HG03103 (cell line): ENCODE measurements around the gene EHF.
A peak's percentile ranks its signal among the peaks of the same experiment; 100 is the strongest.

Source experiments
- ATAC-seq: cut with Tn5 transposase; IDR thresholded peaks from one replicate; pipeline ENCODE4 v1.9.1; 2021; ENCODE audit warnings: low read depth; ENCODE audit not compliant: unreplicated experiment

Gene EHF

GRCh38 chr11:34642873-34643272, 22.0 kb downstream of the EHF start:
- ATAC-seq: no peak

- ATAC-seq: no peak
Measured at GRCh38 chr11:34643311-34643710, 22.4 kb downstream of the EHF start.

- ATAC-seq: no peak
Measured at GRCh38 chr11:34643846-34644245, 23.0 kb downstream of the EHF start.

- no peak for ATAC-seq
Measured at GRCh38 chr11:34644669-34645406, 23.9 kb downstream of the EHF start.

- ATAC-seq: no peak
Measured at GRCh38 chr11:34646431-34646830, 25.5 kb downstream of the EHF start.

GRCh38 chr11:34647131-34647530, 26.2 kb downstream of the EHF start:
- ATAC-seq: no peak

- no peak for ATAC-seq
Measured at GRCh38 chr11:34647532-34647931, 26.6 kb downstream of the EHF start.

- ATAC-seq: no peak
Measured at GRCh38 chr11:34648036-34648435, 27.1 kb downstream of the EHF start.

- ATAC-seq: no peak
Measured at GRCh38 chr11:34649597-34649996, 28.7 kb downstream of the EHF start.

GRCh38 chr11:34650528-34650927, 29.6 kb downstream of the EHF start:
- peak; percentile 86 for ATAC-seq

- no peak for ATAC-seq
Measured at GRCh38 chr11:34651551-34651950, 30.7 kb downstream of the EHF start.

- no peak for ATAC-seq
Measured at GRCh38 chr11:34652191-34652973, 31.5 kb downstream of the EHF start.

GRCh38 chr11:34653031-34653430, 32.1 kb downstream of the EHF start:
- no peak for ATAC-seq

- ATAC-seq: no peak
Measured at GRCh38 chr11:34653851-34654482, 33.1 kb downstream of the EHF start.

GRCh38 chr11:34654483-34655334, 33.8 kb downstream of the EHF start:
- no peak for ATAC-seq

GRCh38 chr11:34655335-34656008, 34.6 kb downstream of the EHF start:
- ATAC-seq: no peak

- no peak for ATAC-seq
Measured at GRCh38 chr11:34656062-34656720, 35.3 kb downstream of the EHF start.

GRCh38 chr11:34658071-34659015, 37.5 kb downstream of the EHF start:
- no peak for ATAC-seq
